WTC11 (cell line): ENCODE data around the gene MRPS34. TPM values are rescaled to one million over a fixed set of nuclear protein-coding genes. Genes with fewer than 3 reads are reported as not detected.

ENCODE experiments used
- ATF2 ChIP-seq: sonication (generic); formaldehyde crosslinking; IDR thresholded peaks from 2 replicates; pipeline ENCODE4 v1.8.1; 2022; ENCODE audit warnings: low read depth, missing genetic modification reagents, borderline replicate concordance
- CDX4 ChIP-seq: fragments of 250-450 bp; sonication (Bioruptor Pico); IDR thresholded peaks from 2 replicates; pipeline ENCODE4 v1.9.0; 2021; ENCODE audit warnings: moderate library complexity, mild to moderate bottlenecking, inconsistent platforms, borderline replicate concordance
- CREB1 ChIP-seq: sonication (generic); formaldehyde crosslinking; IDR thresholded peaks from 2 replicates; pipeline ENCODE4 v1.8.0; 2023; ENCODE audit warnings: mild to moderate bottlenecking, missing genetic modification reagents
- CREM ChIP-seq: sonication (generic); formaldehyde crosslinking; IDR thresholded peaks from 2 replicates; pipeline ENCODE4 v1.8.1; 2022; ENCODE audit warnings: mild to moderate bottlenecking, missing genetic modification reagents, moderate library complexity
- FOXP4 ChIP-seq: sonication (generic); formaldehyde crosslinking; IDR thresholded peaks from 2 replicates; pipeline ENCODE4 v1.8.0; 2022; ENCODE audit warnings: mild to moderate bottlenecking, missing genetic modification reagents
- IRF2 ChIP-seq: sonication (generic); formaldehyde crosslinking; IDR thresholded peaks from 2 replicates; pipeline ENCODE4 v1.8.0; 2022; ENCODE audit warnings: low read depth, missing genetic modification reagents, borderline replicate concordance
- JAZF1 ChIP-seq: fragments of 250-450 bp; sonication (Bioruptor Pico); IDR thresholded peaks from 2 replicates; pipeline ENCODE4 v1.9.0; 2021; ENCODE audit warnings: moderate library complexity, mild to moderate bottlenecking, inconsistent platforms
- NFE2L1 ChIP-seq: sonication (generic); formaldehyde crosslinking; IDR thresholded peaks from 2 replicates; pipeline ENCODE4 v1.8.1; 2023; ENCODE audit warnings: missing genetic modification reagents
- NR3C1 ChIP-seq: sonication (generic); formaldehyde crosslinking; conservative IDR thresholded peaks from 2 replicates; pipeline ENCODE4 v1.8.1; 2023; ENCODE audit warnings: low read depth, mild to moderate bottlenecking, missing genetic modification reagents
- RORB ChIP-seq: fragments of 250-450 bp; sonication (Bioruptor Pico); IDR thresholded peaks from 2 replicates; pipeline ENCODE4 v1.9.0; 2021; ENCODE audit warnings: mild to moderate bottlenecking
- SMAD4 ChIP-seq: sonication (generic); formaldehyde crosslinking; IDR thresholded peaks from 2 replicates; pipeline ENCODE4 v1.8.0; 2022; ENCODE audit warnings: mild to moderate bottlenecking, missing genetic modification reagents
- ZNF138 ChIP-seq: sonication (generic); formaldehyde crosslinking; conservative IDR thresholded peaks from 2 replicates; pipeline ENCODE4 v1.8.1; 2022; ENCODE audit warnings: mild to moderate bottlenecking, moderate library complexity, missing genetic modification reagents
- ZNF512 ChIP-seq: sonication (generic); formaldehyde crosslinking; IDR thresholded peaks from 2 replicates; pipeline ENCODE4 v1.8.1; 2022; ENCODE audit warnings: missing genetic modification reagents, borderline replicate concordance
- total RNA-seq: library from RNA; stranded (reverse); gene quantifications from 3 replicates; pipeline ENCODE4 v1.2.3, GENCODE V29; 2021
- TF ChIP-seq, protein P1 (sequence below): sonication (generic); formaldehyde crosslinking; IDR thresholded peaks from 2 replicates; pipeline ENCODE4 v1.8.1; 2023; ENCODE audit warnings: mild to moderate bottlenecking, missing genetic modification reagents
- TF ChIP-seq, protein P2 (sequence below): sonication (generic); formaldehyde crosslinking; IDR thresholded peaks from 2 replicates; pipeline ENCODE4 v1.8.1; 2022; ENCODE audit warnings: mild to moderate bottlenecking, moderate library complexity, missing genetic modification reagents
- TF ChIP-seq, protein P3 (sequence below): sonication (generic); formaldehyde crosslinking; IDR thresholded peaks from 2 replicates; pipeline ENCODE4 v1.8.1; 2022; ENCODE audit warnings: low read depth, mild to moderate bottlenecking, moderate library complexity, missing genetic modification reagents, borderline replicate concordance
- TF ChIP-seq, protein P4 (sequence below): sonication (generic); formaldehyde crosslinking; IDR thresholded peaks from 2 replicates; pipeline ENCODE4 v1.8.1; 2023; ENCODE audit warnings: mild to moderate bottlenecking, missing genetic modification reagents, moderate library complexity
- TF ChIP-seq, protein P5 (sequence below): sonication (generic); formaldehyde crosslinking; IDR thresholded peaks from 2 replicates; pipeline ENCODE4 v1.8.0; 2023; ENCODE audit warnings: mild to moderate bottlenecking, missing genetic modification reagents
- TF ChIP-seq, protein P6 (sequence below): sonication (generic); formaldehyde crosslinking; IDR thresholded peaks from 2 replicates; pipeline ENCODE4 v1.8.1; 2022; ENCODE audit warnings: mild to moderate bottlenecking, missing genetic modification reagents, moderate library complexity, borderline replicate concordance

Gene MRPS34
- total RNA-seq, 1 experiment from 2014 or later, result 258 TPM

DNA sequence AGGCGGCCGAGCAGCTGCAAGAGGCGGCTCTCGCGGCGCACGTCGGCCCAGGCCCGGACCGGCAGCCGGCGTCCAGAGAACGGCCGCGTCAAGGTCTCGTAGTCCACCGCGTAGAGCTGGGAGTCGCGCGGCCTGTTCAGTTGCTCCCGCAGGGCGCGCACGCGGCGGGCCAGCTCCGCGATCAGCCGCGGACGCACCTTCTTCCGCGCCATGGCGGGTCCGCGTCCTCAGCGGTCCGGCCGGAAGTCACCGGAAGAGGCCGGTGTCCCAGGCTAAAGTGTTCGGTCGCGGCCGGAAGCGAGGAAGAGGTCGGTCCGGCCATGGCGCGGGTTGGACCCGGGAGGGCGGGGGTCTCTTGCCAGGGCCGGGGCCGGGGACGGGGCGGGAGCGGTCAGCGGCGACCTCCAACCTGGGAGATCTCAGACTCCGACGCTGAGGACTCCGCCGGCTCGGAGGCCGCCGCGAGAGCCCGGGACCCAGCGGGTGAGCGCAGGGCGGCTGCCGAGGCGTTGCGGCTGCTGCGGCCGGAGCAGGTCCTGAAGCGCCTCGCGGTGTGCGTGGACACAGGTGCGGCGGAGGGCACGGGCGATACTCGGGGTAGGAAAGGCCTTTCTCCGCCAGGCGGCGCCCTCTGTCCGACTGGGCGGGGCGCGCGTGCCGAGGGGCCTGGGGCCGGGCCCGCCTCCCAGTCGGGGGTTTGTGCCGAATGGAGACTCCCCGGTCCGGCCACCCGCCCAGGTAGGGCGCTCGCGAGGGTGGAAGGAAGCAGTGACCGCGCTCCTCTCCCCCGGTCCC lies at the start of gene MRPS34 (continued):
- TF ChIP-seq, protein P1, sequence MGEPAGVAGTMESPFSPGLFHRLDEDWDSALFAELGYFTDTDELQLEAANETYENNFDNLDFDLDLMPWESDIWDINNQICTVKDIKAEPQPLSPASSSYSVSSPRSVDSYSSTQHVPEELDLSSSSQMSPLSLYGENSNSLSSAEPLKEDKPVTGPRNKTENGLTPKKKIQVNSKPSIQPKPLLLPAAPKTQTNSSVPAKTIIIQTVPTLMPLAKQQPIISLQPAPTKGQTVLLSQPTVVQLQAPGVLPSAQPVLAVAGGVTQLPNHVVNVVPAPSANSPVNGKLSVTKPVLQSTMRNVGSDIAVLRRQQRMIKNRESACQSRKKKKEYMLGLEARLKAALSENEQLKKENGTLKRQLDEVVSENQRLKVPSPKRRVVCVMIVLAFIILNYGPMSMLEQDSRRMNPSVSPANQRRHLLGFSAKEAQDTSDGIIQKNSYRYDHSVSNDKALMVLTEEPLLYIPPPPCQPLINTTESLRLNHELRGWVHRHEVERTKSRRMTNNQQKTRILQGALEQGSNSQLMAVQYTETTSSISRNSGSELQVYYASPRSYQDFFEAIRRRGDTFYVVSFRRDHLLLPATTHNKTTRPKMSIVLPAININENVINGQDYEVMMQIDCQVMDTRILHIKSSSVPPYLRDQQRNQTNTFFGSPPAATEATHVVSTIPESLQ (CRISPR knock-in tag), result no peak
- TF ChIP-seq IRF2 (CRISPR knock-in tag), result no peak; the same call in 1 of the 2 replicates
- 0 out of 2 replicates have a peak, but pooled peaks have one; percentile 59 for TF ChIP-seq CREB1 (CRISPR knock-in tag)
- no peak for TF ChIP-seq ZNF138
- no peak for TF ChIP-seq ZNF512 (CRISPR knock-in tag)
- TF ChIP-seq, protein P2, sequence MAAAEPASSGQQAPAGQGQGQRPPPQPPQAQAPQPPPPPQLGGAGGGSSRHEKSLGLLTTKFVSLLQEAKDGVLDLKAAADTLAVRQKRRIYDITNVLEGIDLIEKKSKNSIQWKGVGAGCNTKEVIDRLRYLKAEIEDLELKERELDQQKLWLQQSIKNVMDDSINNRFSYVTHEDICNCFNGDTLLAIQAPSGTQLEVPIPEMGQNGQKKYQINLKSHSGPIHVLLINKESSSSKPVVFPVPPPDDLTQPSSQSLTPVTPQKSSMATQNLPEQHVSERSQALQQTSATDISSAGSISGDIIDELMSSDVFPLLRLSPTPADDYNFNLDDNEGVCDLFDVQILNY (CRISPR knock-in tag), result peak; percentile 68; the same call in 1 of the 2 replicates
- TF ChIP-seq CREM (CRISPR knock-in tag), result peak; percentile 33; the same call in 1 of the 2 replicates
- TF ChIP-seq FOXP4 (CRISPR knock-in tag), result peak; percentile 82
- no peak for TF ChIP-seq RORB (CRISPR knock-in tag)
- no peak for TF ChIP-seq CDX4 (CRISPR knock-in tag)
- peak; percentile 56 for TF ChIP-seq ATF2 (CRISPR knock-in tag)
- TF ChIP-seq, protein P3, sequence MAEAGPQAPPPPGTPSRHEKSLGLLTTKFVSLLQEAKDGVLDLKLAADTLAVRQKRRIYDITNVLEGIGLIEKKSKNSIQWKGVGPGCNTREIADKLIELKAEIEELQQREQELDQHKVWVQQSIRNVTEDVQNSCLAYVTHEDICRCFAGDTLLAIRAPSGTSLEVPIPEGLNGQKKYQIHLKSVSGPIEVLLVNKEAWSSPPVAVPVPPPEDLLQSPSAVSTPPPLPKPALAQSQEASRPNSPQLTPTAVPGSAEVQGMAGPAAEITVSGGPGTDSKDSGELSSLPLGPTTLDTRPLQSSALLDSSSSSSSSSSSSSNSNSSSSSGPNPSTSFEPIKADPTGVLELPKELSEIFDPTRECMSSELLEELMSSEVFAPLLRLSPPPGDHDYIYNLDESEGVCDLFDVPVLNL (CRISPR knock-in tag), result no peak
- TF ChIP-seq, protein P4, sequence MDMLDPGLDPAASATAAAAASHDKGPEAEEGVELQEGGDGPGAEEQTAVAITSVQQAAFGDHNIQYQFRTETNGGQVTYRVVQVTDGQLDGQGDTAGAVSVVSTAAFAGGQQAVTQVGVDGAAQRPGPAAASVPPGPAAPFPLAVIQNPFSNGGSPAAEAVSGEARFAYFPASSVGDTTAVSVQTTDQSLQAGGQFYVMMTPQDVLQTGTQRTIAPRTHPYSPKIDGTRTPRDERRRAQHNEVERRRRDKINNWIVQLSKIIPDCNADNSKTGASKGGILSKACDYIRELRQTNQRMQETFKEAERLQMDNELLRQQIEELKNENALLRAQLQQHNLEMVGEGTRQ (CRISPR knock-in tag), result peak; percentile 57; the same call in 1 of the 2 replicates
- TF ChIP-seq, protein P5, sequence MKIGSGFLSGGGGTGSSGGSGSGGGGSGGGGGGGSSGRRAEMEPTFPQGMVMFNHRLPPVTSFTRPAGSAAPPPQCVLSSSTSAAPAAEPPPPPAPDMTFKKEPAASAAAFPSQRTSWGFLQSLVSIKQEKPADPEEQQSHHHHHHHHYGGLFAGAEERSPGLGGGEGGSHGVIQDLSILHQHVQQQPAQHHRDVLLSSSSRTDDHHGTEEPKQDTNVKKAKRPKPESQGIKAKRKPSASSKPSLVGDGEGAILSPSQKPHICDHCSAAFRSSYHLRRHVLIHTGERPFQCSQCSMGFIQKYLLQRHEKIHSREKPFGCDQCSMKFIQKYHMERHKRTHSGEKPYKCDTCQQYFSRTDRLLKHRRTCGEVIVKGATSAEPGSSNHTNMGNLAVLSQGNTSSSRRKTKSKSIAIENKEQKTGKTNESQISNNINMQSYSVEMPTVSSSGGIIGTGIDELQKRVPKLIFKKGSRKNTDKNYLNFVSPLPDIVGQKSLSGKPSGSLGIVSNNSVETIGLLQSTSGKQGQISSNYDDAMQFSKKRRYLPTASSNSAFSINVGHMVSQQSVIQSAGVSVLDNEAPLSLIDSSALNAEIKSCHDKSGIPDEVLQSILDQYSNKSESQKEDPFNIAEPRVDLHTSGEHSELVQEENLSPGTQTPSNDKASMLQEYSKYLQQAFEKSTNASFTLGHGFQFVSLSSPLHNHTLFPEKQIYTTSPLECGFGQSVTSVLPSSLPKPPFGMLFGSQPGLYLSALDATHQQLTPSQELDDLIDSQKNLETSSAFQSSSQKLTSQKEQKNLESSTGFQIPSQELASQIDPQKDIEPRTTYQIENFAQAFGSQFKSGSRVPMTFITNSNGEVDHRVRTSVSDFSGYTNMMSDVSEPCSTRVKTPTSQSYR, result peak; percentile 45; the same call in 1 of the 2 replicates
- TF ChIP-seq NR3C1 (CRISPR knock-in tag), result no peak
- TF ChIP-seq JAZF1 (CRISPR knock-in tag), result no peak
- TF ChIP-seq NFE2L1 (CRISPR knock-in tag), result no peak; the same call in 1 of the 2 replicates
- TF ChIP-seq, protein P6, sequence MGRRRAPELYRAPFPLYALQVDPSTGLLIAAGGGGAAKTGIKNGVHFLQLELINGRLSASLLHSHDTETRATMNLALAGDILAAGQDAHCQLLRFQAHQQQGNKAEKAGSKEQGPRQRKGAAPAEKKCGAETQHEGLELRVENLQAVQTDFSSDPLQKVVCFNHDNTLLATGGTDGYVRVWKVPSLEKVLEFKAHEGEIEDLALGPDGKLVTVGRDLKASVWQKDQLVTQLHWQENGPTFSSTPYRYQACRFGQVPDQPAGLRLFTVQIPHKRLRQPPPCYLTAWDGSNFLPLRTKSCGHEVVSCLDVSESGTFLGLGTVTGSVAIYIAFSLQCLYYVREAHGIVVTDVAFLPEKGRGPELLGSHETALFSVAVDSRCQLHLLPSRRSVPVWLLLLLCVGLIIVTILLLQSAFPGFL (CRISPR knock-in tag), result no peak
- TF ChIP-seq SMAD4, result no peak
